Hematopoietic multipotent progenitor cell treated with erythropoietin and hydrocortisone succinate and interleukin-3 and kit ligand, for 8 days (in vitro differentiated cells): ENCODE data around the gene RAB1B.
"Not testable (repeated sequence)": the region's sequence is repeated elsewhere in the genome, so short reads cannot be mapped to it uniquely, and the experiment has no call there.

Experiments used
- DNase-seq: peaks from one replicate; pipeline ENCODE4 v3.0.0-alpha.2; 2015

RAB1B gene

DNA sequence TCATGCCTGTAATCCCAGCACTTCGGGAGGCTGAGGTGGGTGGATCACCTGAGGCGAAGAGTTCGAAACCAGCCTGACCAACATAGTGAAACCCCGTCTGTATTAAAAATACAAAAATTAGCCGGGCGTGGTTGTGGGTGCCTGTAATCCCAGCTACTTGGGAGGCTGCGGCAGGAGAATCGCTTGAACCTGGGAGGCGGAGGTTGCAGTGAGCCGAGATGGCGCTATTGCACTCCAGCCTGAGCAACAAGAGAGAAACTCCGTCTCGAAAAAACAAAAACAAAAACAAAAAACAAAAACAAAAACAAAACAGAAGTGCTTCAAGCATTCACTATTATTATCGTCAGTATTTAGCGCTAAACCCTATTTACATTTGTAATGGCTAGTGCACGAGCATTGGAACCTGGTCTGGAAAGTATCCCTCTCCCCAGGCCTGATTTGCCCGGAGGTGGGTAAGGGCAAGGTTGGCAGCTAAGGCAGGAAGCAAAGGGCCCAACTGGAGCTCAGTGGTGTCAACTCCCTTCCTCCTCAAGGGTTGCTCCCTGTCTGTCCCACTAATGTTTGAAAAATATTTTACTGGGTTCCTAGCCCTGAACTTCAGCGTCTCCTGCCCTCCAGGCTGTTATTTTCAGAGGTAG lies 42.5 kb downstream of the RAB1B start:
- not testable (repeated sequence) for DNase-seq

- DNase-seq, result no peak
Observed at GRCh38 chr11:66311470-66311964, 43.1 kb downstream of the RAB1B start.

- peak; percentile 94 for DNase-seq
Observed at GRCh38 chr11:66311965-66312548, 43.6 kb downstream of the RAB1B start.

DNA sequence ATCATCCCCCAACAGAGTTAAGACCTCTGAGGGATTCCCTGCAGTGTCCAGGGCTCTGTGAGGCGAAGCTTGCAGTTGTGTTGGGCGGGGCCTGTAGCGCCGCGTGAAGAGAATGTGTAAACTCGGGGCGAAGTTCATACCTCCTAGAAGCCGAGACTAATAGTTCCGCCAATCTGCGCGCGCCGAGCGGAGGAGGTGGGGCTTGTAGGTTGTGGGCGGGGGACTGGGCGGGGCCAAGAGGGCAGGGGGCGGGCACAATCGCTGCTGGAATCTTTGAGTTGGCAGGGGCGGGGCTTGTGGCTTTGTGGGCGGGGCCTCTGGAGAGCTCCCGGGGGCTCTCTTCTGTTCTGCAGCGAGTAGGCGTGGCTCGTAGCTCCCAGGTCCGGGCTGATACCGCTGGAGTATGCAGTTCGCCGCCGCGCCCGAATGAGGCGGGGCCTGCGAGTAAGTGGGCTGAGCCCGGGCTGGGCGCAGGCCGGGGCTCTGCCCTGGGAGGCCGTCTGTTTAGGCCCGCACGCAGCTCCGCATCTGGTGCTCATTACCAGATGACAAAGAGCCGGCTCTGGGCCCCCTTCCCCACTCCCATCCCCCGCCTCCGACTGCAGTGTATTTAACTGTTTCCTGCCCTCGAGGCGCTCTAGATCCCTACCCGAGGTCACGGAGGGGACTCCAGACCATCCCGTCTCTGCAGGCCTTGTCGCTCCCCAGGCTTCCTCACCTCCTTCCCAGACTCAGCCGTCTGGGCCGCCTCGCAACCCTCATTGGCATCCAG lies 44.3 kb downstream of the RAB1B start:
- peak; percentile 98 for DNase-seq

GRCh38 chr11:66313321-66314185 lies 45.1 kb downstream of the RAB1B start:
- DNase-seq, result no peak

DNA sequence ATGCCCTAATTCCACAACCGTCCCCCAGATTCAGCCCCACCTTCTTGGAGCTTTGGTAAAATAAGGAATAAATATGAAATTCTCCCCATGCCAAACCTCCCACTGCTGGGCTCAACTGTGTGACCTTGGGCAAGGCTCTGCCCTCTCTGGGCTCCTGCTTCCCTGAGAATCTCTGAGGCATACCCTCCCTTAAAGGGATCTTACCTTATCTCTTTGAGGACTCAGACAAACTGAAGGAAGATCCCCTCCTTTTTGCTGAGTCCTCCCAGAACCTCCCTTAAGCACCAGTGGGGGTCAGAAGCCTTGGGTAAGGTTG lies 45.7 kb downstream of the RAB1B start:
- no peak for DNase-seq

DNA sequence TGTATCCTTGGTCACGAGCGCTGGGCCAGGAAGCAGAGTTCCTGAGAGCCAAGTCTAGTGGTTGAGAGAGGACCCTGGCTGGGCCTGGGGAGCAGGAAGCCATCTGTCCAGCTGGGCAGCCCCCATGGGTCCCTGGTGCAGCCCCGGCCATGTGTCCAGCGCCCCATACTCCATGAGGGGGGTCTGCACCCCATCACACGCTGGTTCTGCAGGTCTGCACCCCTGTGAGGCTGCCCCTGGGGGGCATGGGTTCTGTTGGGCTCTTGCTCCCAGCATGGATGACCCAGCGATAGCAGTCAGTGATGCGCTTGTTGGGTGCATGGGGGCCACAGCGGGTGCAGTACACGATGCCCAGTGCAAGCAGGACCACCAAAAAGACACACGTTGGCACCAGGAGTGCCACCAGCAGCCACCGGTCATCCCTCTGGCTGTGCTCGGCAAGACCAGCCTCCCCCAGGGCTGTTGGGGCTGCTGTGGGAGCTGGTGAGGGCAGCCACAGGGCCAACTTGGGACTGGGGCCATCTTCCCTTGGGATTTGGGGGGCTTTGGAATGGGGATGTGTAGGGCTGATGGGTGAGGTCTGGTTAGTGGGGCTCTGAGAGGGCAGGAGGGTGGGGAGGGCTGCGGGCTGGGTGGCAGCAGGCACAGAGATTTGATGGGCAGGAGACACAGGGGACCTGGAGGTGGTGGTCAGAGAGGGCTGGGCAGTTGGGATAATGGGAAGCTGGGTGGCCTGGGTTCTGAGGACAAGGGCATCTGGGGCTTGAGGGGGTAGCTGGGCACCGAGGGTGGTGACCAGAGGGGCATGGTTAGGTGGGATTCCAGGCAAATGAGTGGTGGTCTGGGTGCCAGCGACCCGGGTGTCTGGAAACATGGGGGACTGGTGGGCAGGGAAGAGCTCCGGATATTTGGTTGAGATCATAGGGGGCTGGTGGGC lies 46.4 kb downstream of the RAB1B start:
- no peak for DNase-seq

DNA sequence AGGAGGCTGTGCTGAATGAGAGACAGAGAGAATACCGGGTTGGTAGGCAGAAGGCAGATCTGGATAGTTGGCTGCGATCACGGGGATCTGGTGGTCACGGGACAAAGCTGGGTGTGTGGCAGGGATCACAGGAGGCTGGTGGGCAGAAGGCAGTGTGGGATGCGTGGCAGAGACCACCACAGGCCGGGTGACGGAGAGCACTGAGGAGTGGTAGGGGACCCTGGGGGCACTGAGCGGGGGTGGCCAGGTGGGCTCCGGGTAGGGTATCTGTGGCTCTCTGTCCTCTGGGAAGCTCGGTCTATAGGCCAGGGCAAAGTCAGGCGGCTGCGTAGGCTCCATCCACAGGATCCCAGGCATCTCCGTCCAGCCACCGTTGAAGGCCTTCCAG lies 47.1 kb downstream of the RAB1B start:
- DNase-seq, result no peak

DNA sequence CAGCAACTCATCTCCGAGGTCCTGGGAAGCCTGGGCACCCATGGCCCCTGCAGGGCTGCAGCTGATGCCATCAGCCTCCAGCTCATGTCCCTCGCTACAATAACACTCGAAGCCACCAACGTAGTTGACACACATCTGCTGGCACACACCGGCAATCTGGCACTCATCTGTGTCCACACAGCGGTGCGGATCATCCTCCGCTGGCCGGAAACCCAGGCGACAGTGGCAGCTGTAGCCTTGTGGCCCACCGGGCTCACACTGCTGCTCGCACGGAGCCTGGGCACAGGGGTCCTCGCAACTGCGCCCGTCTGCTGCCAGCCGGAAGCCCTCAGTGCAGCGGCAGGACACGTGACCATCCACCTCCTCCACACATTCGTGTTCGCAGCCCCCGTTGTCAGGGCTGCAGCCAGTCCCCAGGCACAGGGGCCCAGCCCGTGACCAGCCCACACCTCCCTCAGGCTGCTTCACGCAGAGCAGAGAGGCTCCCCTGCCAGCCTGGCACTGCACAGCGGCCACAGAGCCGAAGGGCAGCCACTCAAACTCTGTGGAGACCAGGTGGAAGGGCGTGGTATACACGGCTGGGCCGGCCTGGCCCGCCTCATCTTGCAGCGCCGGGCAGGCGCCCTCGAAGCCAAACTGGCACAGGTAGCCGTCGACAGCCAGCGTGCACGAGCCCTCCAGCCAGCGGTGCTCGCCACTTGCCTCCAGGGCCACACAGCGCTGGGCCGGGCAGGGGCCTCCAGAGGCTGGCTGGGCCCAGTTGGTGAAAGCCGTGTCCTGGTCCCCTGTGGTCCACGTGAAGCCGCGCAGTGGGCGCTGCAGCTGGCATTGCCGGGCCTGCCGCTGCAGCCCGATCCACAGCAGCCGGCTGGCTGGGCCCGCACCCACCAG lies 47.7 kb downstream of the RAB1B start:
- DNase-seq, result no peak

DNA sequence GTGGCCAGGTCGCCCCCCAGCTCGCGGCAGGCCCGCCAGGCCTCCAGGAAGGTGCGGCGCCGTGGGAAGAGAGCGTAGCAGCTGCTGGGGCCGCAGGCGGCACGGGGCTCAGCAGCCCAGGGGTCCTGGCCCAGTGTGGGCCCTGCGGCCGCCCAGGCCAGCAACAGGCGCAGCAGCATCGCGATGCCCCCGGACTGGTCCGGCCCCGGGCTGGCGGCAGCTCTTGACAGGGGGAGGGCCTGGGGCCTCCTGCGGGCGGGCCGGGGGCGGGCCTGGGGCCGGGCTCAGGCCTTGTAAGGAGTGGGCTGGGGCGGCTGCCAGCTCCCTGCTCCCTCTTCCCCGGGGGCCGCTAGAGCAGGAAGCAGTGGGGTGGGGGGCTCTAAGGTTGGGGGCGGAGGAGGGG lies 48.4 kb downstream of the RAB1B start, which contains the start of gene CD248:
CD248 (minus strand) TSS at position 196 of the 403 bp plus-strand sequence; CDS start at position 179, 17 bp downstream.
- DNase-seq, result no peak

DNA sequence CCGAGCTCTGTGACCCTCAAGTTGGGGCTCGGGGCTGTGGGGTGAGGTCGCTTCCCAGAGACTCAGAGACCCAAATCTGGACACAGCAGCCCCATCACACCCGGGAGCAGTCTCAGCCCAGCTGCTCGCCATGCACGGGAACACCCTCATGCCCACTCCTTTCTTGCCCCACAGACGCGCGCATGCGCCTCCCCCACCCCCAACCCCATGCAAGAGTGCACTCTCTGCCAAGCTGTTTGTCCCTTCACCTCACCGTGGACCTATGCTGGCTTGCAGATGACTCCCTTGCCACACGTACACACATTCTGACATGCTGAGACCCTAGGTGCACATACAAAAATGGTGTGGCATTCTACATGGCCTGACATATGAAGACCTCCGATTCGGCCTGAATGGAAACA lies 48.9 kb downstream of the RAB1B start:
- no peak for DNase-seq

DNA sequence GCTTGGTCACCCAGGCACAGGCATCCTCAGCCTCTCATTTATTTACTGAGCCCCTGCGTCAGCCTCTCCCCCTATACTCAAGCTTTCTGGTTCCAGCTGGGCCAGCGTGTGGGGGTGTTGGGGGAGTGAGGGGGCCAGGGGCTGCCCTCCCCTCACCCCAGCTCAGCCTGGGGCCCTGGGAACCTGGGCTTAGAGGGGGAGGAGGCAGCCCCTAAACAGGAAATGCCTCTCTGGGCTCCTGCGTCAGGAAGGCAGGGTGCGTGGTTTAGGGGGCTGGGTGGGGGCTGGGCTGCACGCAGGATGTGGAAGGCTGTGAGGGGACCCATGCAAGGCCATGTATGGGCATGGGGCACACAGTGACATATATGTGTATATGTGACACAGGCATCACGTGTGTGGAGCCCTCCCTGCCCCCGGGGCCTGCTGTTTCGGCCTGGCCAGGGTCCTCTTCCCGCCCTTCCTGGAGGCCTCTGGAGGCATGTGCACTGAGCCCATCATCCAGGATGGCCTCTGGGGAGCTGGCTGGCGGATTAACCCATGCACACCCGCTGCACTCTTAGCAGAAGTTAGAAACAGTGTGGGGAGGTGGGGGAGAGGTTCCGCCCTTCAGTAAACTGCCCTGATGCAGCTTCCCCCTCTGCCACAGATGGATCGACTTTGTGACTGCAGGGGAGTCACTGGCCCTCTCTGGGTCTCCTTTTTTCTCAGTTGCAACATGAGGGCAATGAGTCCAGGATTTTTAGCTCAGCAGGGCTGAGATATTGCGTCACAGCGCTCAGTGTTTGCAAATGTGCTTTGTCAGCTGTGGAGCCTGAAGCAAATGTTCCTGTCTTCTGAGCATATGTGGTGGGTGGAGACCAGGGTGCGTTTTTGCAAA lies 49.5 kb downstream of the RAB1B start:
- no peak for DNase-seq

- DNase-seq, result no peak
Observed at GRCh38 chr11:66318600-66318970, 50.1 kb downstream of the RAB1B start.

- DNase-seq, result not testable (repeated sequence)
Observed at GRCh38 chr11:66320289-66320688, 51.9 kb downstream of the RAB1B start.

DNA sequence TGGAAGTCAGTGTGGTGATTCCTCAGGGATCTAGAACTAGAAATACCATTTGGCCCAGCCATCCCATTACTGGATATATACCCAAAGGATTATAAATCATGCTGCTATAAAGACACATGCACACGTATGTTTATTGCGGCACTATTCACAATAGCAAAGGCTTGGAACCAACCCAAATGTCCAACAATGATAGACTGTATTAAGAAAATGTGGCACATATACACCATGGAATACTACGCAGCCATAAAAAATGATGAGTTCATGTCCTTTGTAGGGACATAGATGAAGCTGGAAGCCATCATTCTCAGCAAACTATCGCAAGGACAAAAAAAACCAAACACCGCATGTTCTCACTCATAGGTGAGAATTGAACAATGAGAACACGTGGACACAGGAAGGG lies 52.3 kb downstream of the RAB1B start:
- DNase-seq, result not testable (repeated sequence)

DNA sequence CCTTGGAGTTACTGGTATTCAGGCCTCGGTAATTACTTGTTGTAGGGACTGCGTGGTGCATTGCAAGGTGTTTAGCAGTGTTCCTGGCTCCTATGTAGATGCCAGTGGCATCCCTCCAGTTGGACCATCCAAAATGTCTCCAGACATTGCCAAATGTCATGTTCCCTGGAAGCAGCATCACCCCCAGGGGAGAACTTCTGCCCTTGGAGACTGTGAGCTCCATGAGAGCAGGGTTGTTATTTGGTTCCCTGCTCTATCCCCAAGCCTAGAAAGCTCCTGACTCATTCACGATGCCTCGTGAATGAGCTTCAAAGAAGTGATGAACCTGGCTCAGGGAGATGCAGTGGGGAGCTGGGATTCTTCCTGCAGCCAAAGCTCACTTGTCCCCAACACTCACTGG lies 53.2 kb downstream of the RAB1B start:
- no peak for DNase-seq

DNA sequence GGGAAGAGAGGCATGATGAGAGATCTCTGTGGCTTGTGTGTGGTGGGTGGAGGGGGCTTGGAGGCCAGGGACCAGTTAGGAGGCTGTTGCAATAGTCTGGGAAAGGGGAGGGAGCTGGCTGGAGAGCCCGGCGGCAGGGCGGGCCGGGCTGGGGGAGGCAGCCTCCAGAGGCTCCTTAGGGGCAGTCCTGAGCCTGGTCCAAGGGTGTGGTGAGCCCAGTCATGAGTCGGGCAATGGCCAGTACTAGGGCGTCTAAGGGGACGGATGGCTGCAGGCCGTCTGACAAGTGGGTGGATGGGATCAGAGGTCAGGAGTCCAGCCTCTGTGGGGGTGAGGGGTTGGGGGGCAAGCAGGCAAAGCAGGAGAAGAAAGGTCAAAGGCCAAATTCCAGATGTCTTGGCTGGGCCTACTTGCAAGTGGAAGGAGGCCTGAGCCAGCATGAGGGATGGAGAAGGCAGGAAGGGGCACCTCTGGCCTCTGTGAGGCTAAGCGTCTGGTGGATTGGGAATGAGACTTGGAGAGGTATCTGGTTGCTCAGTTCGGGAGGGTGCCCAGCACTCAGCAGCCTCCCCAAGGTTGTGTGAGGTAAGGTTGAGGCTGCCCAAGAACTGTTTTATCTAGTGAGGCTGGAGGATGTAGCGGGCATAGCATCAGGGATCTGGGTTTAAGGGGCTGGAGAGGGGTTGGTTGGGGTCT lies 54.4 kb downstream of the RAB1B start:
- no peak for DNase-seq

GRCh38 chr11:66323684-66324083 lies 55.2 kb downstream of the RAB1B start:
- no peak for DNase-seq

GRCh38 chr11:66324664-66325063 lies 56.2 kb downstream of the RAB1B start:
- DNase-seq, result no peak
